MCF 10A (cell line): ENCODE measurements around the gene SMG1. TPM values are rescaled to one million over a fixed set of nuclear protein-coding genes. Genes with fewer than 3 reads are reported as not detected.

Experiments
- BruUV-seq: library from RNA; stranded (reverse); fragments of 400-500 nt; replicated peaks from 2 replicates; lab custom pipeline; 2021; lab: Mats Ljungman, UMichigan
- CTCF ChIA-PET: fragments of 300-600 bp; sonication (Branson Sonifier 250); formaldehyde crosslinking; extraction: SDS; loops from one replicate; lab custom pipeline; 2021; ENCODE audit warnings: antibody characterized with exemption, inconsistent platforms; lab: Yijun Ruan, JAX
- POLR2A ChIA-PET: fragments of 300-600, 350-650 bp; sonication (Branson Sonifier 250); formaldehyde crosslinking; extraction: SDS; loops from one replicate; lab custom pipeline; 2020; ENCODE audit warnings: antibody characterized with exemption, inconsistent platforms; lab: Yijun Ruan, JAX
- DNase-seq: peaks from one replicate; pipeline ENCODE4 v3.0.0-alpha.2; 2018; ENCODE audit not compliant: unreplicated experiment
- H3K27ac Mint-ChIP-seq: one replicate; pipeline ENCODE4 v1.8.0; 2022; ENCODE audit warnings: mild to moderate bottlenecking, low read depth, mixed read lengths; ENCODE audit not compliant: unreplicated experiment
- H3K27me3 Mint-ChIP-seq: one replicate; pipeline ENCODE4 v1.8.0; 2022; ENCODE audit warnings: mixed read lengths; ENCODE audit not compliant: insufficient read depth, unreplicated experiment
- H3K36me3 Mint-ChIP-seq: one replicate; pipeline ENCODE4 v1.8.0; 2022; ENCODE audit warnings: mild to moderate bottlenecking, moderate library complexity, mixed read lengths; ENCODE audit not compliant: insufficient read depth, unreplicated experiment
- H3K4me1 Mint-ChIP-seq: one replicate; pipeline ENCODE4 v1.8.0; 2022; ENCODE audit warnings: mixed read lengths; ENCODE audit not compliant: insufficient read depth, unreplicated experiment
- H3K4me3 Mint-ChIP-seq: one replicate; pipeline ENCODE4 v1.8.0; 2022; ENCODE audit warnings: mild to moderate bottlenecking, moderate library complexity, mixed read lengths; ENCODE audit not compliant: unreplicated experiment
- H3K9me3 Mint-ChIP-seq: one replicate; pipeline ENCODE4 v1.8.0; 2022; ENCODE audit warnings: mixed read lengths; ENCODE audit not compliant: unreplicated experiment
- intact Hi-C: fragments of 100-400 bp; cut with micrococcal nuclease; formaldehyde crosslinking; loops from 2 replicates; pipeline ENCODE4 v1.14.1; 2022
- total RNA-seq: library from RNA; stranded (reverse); gene quantifications from 2 replicates; pipeline ENCODE4 v1.2.3, GENCODE V29; 2022
- TF ChIP-seq, protein P1 (sequence below): fragments of 200-600 bp; IDR thresholded peaks from one replicate; pipeline ENCODE4 v1.8.0; 2022; ENCODE audit warnings: antibody characterized with exemption, mild to moderate bottlenecking; ENCODE audit not compliant: unreplicated experiment

Gene SMG1
- total RNA-seq, 1 experiment from 2014 or later: 110 TPM

DNA sequence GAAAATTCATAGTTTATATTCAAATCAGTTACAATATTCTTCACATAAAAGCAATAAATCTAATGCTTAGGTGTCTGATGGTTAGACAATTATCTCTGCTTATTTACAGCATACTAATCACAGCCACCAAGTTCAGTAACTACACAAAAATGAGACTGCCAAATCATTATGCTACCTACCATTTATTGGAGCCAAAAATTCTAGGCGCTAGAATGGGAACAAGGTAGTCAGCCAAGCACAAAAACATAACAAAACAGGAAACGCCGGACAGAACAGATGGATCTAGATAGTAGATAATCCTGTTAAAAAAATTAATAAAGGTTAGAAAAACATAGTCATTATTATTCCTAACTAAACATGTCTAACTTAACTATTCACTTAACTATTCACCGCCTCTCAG lies 128.5 kb downstream of the SMG1 start:
- H3K4me3 Mint-ChIP-seq: no peak overlapping the region
- BruUV-seq: no TSS peak
- peaks cover 62% of the 10 kb centered on the region for H3K36me3 Mint-ChIP-seq

DNA sequence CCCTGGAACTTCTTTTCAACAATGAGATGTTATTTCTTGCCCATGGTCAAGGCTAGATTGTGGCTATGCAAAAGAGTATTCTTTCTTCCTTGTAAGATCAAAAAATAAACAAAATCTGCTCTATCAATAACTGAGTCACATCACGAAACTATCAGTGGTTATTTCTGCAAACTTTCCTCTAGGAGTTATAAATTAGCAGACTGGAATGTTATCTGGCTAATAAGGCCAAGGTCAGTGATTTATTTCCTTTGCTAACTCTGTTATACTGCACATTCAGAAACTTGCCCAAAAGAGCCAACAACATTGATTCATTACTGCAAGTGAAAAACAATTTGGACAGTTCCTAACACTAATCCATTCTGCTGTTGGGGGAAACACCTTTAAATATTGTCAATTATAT lies 129.8 kb downstream of the SMG1 start:
- intact Hi-C loops: no loop called here
- ChIA-PET POLR2A (interaction anchor here (1.3 kb wide), 1 partner anchor 9 kb away, joined by 4 read pairs; no protein-coding TSS in a partner anchor), CTCF (interaction anchor here (0.6 kb wide), 1 partner anchor 342 kb away, joined by 4 read pairs; no protein-coding TSS in a partner anchor)
- DNase-seq: no peak
- BruUV-seq: no TSS peak
- Mint-ChIP-seq H3K27ac (no peak overlapping the region), H3K36me3 (peaks cover 59% of the 10 kb centered on the region), H3K9me3 (no peaks in the 10 kb centered on the region), H3K4me3 (no peak overlapping the region), H3K4me1 (peaks cover 15% of the 10 kb centered on the region), H3K27me3 (no peaks in the 10 kb centered on the region)
- TF ChIP-seq, protein P1, sequence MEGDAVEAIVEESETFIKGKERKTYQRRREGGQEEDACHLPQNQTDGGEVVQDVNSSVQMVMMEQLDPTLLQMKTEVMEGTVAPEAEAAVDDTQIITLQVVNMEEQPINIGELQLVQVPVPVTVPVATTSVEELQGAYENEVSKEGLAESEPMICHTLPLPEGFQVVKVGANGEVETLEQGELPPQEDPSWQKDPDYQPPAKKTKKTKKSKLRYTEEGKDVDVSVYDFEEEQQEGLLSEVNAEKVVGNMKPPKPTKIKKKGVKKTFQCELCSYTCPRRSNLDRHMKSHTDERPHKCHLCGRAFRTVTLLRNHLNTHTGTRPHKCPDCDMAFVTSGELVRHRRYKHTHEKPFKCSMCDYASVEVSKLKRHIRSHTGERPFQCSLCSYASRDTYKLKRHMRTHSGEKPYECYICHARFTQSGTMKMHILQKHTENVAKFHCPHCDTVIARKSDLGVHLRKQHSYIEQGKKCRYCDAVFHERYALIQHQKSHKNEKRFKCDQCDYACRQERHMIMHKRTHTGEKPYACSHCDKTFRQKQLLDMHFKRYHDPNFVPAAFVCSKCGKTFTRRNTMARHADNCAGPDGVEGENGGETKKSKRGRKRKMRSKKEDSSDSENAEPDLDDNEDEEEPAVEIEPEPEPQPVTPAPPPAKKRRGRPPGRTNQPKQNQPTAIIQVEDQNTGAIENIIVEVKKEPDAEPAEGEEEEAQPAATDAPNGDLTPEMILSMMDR: no peak

More for the DNA sequence above, 128.5 kb downstream of the SMG1 start:
- H3K9me3 Mint-ChIP-seq: no peaks in the 10 kb centered on the region
- peak overlapping the region; percentile 49 for H3K27ac Mint-ChIP-seq
- peaks cover 15% of the 10 kb centered on the region for H3K4me1 Mint-ChIP-seq
- ChIA-PET CTCF (interaction anchor here (2.8 kb wide), 1 partner anchor 171 kb away, joined by 9 read pairs; no protein-coding TSS in a partner anchor), POLR2A (interaction anchor here (1.4 to 10.1 kb wide), 2 partner anchors 8 to 164 kb away, joined by 3 to 238 read pairs; partner anchors contain the start of gene RPS15A)
- TF ChIP-seq, protein P1: no peak
- intact Hi-C loops: no loop called here
- DNase-seq: no peak
- H3K27me3 Mint-ChIP-seq: no peaks in the 10 kb centered on the region

DNA sequence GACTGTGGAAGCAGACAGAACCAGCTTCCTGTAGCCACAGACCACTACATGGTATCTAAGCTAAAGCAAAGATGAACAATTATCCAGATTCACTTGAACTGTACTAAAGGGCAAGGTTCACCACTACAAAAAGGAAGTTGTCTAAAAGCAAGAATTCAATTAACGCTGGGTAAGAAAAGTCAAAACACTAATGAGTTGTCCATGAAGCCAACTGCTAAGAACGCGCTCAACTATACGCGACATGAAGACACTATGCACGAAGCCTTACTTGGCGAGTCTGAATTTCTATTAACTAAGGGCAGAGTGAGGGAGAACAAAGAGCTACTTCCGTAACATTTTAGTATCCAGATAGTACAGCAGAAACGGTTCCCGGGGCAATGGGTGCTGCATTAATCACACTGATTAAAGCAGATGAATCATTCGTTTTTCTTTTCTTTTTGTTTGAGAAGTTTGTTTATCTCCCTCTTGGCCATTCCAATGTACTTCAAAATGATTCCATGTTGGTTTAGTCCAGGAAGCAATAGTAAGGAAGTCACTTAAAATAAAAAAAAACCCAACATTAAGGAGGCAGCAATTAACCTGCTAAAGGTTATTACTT lies 133.3 kb downstream of the SMG1 start:
- BruUV-seq: no TSS peak
- no peak for DNase-seq
- peaks cover 87% of the 10 kb centered on the region for H3K36me3 Mint-ChIP-seq
- TF ChIP-seq, protein P1: no peak
- no peaks in the 10 kb centered on the region for H3K9me3 Mint-ChIP-seq
- intact Hi-C loops: no loop called here
- H3K27ac Mint-ChIP-seq: no peak overlapping the region
- H3K4me3 Mint-ChIP-seq: no peak overlapping the region
- no peaks in the 10 kb centered on the region for H3K27me3 Mint-ChIP-seq
- CTCF ChIA-PET: interaction anchor here (4.4 kb wide), 1 partner anchor 9 kb away, joined by 34 read pairs; the partner anchor contains the start of gene ARL6IP1
- peaks cover 13% of the 10 kb centered on the region for H3K4me1 Mint-ChIP-seq
- POLR2A ChIA-PET: interaction anchor here (9.5 kb wide), 1 partner anchor 10 kb away, joined by 238 read pairs; the partner anchor contains the start of gene ARL6IP1
